HEK293 (cell line): ENCODE data around the gene DNASE2B.

Source experiments
- CTCF ChIA-PET: fragments of 350-600 bp; formaldehyde crosslinking; extraction: SDS; loops from one replicate; lab custom pipeline; 2021; ENCODE audit warnings: antibody characterized with exemption; lab: Yijun Ruan, JAX
- POLR2A ChIA-PET: fragments of 300-600 bp; formaldehyde crosslinking; extraction: SDS; loops from one replicate; lab custom pipeline; 2020; ENCODE audit warnings: antibody characterized with exemption, inconsistent platforms; lab: Yijun Ruan, JAX
- H3K27ac ChIP-seq: fragments of 200-500 bp; sonication (Bioruptor generic); 2 replicates; pipeline ENCODE4 v1.5.1; 2014; ENCODE audit warnings: low read depth, low read length, control low read depth, inconsistent platforms; ENCODE audit errors: extremely low read depth
- H3K36me3 ChIP-seq, 2 experiments: fragments of 200-500 bp in 1 of 2; sonication (Bioruptor generic) in 1 of 2; 1 replicate in 1 of 2; 2 replicates in 1 of 2; pipeline ENCODE4 v1.5.1; 2014 to 2017; ENCODE audit warnings: inconsistent platforms in 2 of 2, low read length in 2 of 2; ENCODE audit not compliant: control insufficient read depth in 2 of 2, insufficient read depth in 1 of 2
- H3K4me1 ChIP-seq: fragments of 200-500 bp; sonication (Bioruptor generic); 2 replicates; pipeline ENCODE4 v1.5.1; 2014; ENCODE audit warnings: mild to moderate bottlenecking, low read length, inconsistent platforms; ENCODE audit not compliant: control insufficient read depth, insufficient read depth
- H3K4me3 ChIP-seq: 2 replicates; pipeline ENCODE4 v1.5.1; 2011; ENCODE audit warnings: low read depth, mild to moderate bottlenecking, control low read depth, low read length, moderate library complexity
- H3K9me3 ChIP-seq: fragments of 200-500 bp; sonication (Bioruptor generic); 2 replicates; pipeline ENCODE4 v1.5.1; 2014; ENCODE audit warnings: low read depth, low read length, inconsistent platforms; ENCODE audit not compliant: control insufficient read depth, insufficient read depth
- EGR2 ChIP-seq: fragments of 450-650 bp; formaldehyde crosslinking; IDR thresholded peaks from 2 replicates; pipeline ENCODE4 v1.5.1; 2016; ENCODE audit warnings: low read depth, missing biosample characterization, missing genetic modification characterization
- KLF10 ChIP-seq: fragments of 450-650 bp; IDR thresholded peaks from 2 replicates; pipeline ENCODE4 v1.5.1; 2018; ENCODE audit warnings: missing biosample characterization, mild to moderate bottlenecking, missing genetic modification characterization
- REPIN1 ChIP-seq: fragments of 450-650 bp; formaldehyde crosslinking; IDR thresholded peaks from 2 replicates; pipeline ENCODE4 v1.5.1; 2017; ENCODE audit warnings: missing biosample characterization, missing genetic modification characterization, low read depth
- SP2 ChIP-seq: fragments of 450-650 bp; formaldehyde crosslinking; IDR thresholded peaks from 2 replicates; pipeline ENCODE4 v1.5.1; 2016; ENCODE audit warnings: missing biosample characterization, missing genetic modification characterization
- ZBTB11 ChIP-seq: fragments of 450-650 bp; formaldehyde crosslinking; conservative IDR thresholded peaks from 2 replicates; pipeline ENCODE4 v1.5.1; 2016; ENCODE audit warnings: low read depth, missing biosample characterization, missing genetic modification characterization
- ZBTB20 ChIP-seq: fragments of 450-650 bp; formaldehyde crosslinking; IDR thresholded peaks from 2 replicates; pipeline ENCODE4 v1.5.1; 2016; ENCODE audit warnings: missing biosample characterization, missing genetic modification characterization
- ZFP3 ChIP-seq: fragments of 450-650 bp; formaldehyde crosslinking; IDR thresholded peaks from 2 replicates; pipeline ENCODE4 v1.5.1; 2016; ENCODE audit warnings: low read depth, missing biosample characterization, missing genetic modification characterization
- ZFP37 ChIP-seq: fragments of 450-650 bp; formaldehyde crosslinking; IDR thresholded peaks from 2 replicates; pipeline ENCODE4 v1.5.1; 2016; ENCODE audit warnings: missing biosample characterization, missing genetic modification characterization
- ZNF133 ChIP-seq: fragments of 450-650 bp; formaldehyde crosslinking; IDR thresholded peaks from 2 replicates; pipeline ENCODE4 v1.5.1; 2016; ENCODE audit warnings: missing biosample characterization, missing genetic modification characterization
- ZNF214 ChIP-seq: fragments of 450-650 bp; formaldehyde crosslinking; IDR thresholded peaks from 2 replicates; pipeline ENCODE4 v1.5.1; 2017; ENCODE audit warnings: missing biosample characterization, mild to moderate bottlenecking, missing genetic modification characterization, borderline replicate concordance
- ZNF223 ChIP-seq: fragments of 450-650 bp; formaldehyde crosslinking; IDR thresholded peaks from 2 replicates; pipeline ENCODE4 v1.5.1; 2016; ENCODE audit warnings: missing biosample characterization, missing genetic modification characterization
- ZNF26 ChIP-seq: fragments of 450-650 bp; formaldehyde crosslinking; IDR thresholded peaks from 2 replicates; pipeline ENCODE4 v1.5.1; 2016; ENCODE audit warnings: missing biosample characterization, missing genetic modification characterization
- ZNF302 ChIP-seq: fragments of 450-650 bp; formaldehyde crosslinking; IDR thresholded peaks from 2 replicates; pipeline ENCODE4 v1.5.1; 2016; ENCODE audit warnings: missing biosample characterization, missing genetic modification characterization, low read depth
- ZNF350 ChIP-seq: fragments of 450-650 bp; formaldehyde crosslinking; IDR thresholded peaks from 2 replicates; pipeline ENCODE4 v1.5.0; 2017; ENCODE audit warnings: missing biosample characterization, mild to moderate bottlenecking, missing genetic modification characterization
- ZNF449 ChIP-seq: fragments of 450-650 bp; formaldehyde crosslinking; IDR thresholded peaks from 2 replicates; pipeline ENCODE4 v1.5.1; 2017; ENCODE audit warnings: missing biosample characterization, mild to moderate bottlenecking, missing genetic modification characterization, moderate library complexity
- ZNF571 ChIP-seq: fragments of 450-650 bp; formaldehyde crosslinking; IDR thresholded peaks from 2 replicates; pipeline ENCODE4 v1.5.0; 2017; ENCODE audit warnings: missing biosample characterization, missing genetic modification characterization
- ZNF600 ChIP-seq: fragments of 450-650 bp; formaldehyde crosslinking; IDR thresholded peaks from 2 replicates; pipeline ENCODE4 v1.5.1; 2016; ENCODE audit warnings: missing biosample characterization, missing genetic modification characterization
- ZNF701 ChIP-seq: fragments of 450-650 bp; formaldehyde crosslinking; IDR thresholded peaks from 2 replicates; pipeline ENCODE4 v1.5.1; 2016; ENCODE audit warnings: missing biosample characterization, missing genetic modification characterization
- ZNF792 ChIP-seq: fragments of 450-650 bp; formaldehyde crosslinking; IDR thresholded peaks from 2 replicates; pipeline ENCODE4 v1.5.1; 2016; ENCODE audit warnings: missing biosample characterization, missing genetic modification characterization
- ZNF843 ChIP-seq: fragments of 450-650 bp; formaldehyde crosslinking; IDR thresholded peaks from 2 replicates; pipeline ENCODE4 v1.5.1; 2016; ENCODE audit warnings: missing biosample characterization, missing genetic modification characterization
- TF ChIP-seq, protein P1 (sequence below): fragments of 450-650 bp; formaldehyde crosslinking; IDR thresholded peaks from 2 replicates; pipeline ENCODE4 v1.5.1; 2016; ENCODE audit warnings: missing biosample characterization, missing genetic modification characterization
- TF ChIP-seq, protein P2 (sequence below): fragments of 450-650 bp; IDR thresholded peaks from 2 replicates; pipeline ENCODE4 v1.5.1; 2018; ENCODE audit warnings: missing biosample characterization, mild to moderate bottlenecking, missing genetic modification characterization
- TF ChIP-seq, protein P3 (sequence below): fragments of 450-650 bp; formaldehyde crosslinking; IDR thresholded peaks from 2 replicates; pipeline ENCODE4 v1.5.1; 2016; ENCODE audit warnings: missing biosample characterization, missing genetic modification characterization

Gene DNASE2B

DNA sequence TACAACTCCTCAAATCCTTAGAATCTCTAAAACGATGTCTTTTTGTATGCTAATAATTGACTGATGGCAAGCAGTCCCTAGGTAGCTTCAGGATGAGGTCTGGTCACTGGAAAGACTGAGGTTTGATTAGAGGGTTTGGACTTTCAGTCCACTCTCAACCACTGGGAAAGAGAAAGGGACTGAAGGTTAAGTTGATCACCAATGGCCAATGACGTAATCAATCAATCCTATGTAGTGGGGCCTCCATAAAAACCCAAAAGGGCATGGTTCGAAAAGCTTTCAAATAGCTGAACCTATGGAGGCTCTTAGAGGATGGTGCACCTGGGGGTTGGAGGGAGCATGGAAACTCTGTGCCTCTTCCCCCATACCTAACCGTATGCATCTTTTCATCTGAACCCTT, 39.6 kb upstream of the DNASE2B start (continued):
- TF ChIP-seq, protein P1, sequence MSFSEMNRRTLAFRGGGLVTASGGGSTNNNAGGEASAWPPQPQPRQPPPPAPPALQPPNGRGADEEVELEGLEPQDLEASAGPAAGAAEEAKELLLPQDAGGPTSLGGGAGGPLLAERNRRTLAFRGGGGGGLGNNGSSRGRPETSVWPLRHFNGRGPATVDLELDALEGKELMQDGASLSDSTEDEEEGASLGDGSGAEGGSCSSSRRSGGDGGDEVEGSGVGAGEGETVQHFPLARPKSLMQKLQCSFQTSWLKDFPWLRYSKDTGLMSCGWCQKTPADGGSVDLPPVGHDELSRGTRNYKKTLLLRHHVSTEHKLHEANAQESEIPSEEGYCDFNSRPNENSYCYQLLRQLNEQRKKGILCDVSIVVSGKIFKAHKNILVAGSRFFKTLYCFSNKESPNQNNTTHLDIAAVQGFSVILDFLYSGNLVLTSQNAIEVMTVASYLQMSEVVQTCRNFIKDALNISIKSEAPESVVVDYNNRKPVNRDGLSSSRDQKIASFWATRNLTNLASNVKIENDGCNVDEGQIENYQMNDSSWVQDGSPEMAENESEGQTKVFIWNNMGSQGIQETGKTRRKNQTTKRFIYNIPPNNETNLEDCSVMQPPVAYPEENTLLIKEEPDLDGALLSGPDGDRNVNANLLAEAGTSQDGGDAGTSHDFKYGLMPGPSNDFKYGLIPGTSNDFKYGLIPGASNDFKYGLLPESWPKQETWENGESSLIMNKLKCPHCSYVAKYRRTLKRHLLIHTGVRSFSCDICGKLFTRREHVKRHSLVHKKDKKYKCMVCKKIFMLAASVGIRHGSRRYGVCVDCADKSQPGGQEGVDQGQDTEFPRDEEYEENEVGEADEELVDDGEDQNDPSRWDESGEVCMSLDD (tag by site-specific recombination), result no peak
- TF ChIP-seq ZNF571, result no peak
- TF ChIP-seq KLF10, result no peak

DNA sequence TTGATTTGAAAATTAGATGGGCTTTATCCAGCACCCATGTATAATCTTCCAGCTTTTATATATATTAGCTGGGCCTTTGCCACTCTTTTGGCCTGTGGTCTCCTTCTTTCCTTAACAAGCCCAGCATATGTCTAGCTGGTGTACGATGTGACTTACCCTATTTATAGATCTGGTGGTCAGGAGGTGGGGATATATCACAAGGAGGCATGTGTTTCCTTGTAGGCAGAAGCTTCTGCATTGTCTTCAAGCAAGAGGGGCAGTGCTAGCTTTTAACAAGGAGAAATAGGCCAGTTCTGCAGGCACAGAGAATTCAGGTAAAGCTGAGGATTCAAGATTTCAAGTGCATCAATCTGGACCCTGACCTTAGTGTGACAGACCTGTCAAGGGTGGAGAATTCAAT, 38.0 kb upstream of the DNASE2B start:
- CTCF ChIA-PET, result no interaction called here
- TF ChIP-seq ZNF26 (no peak), ZBTB11 (tag by site-specific recombination) (no peak), ZNF600 (tag by site-specific recombination) (no peak), ZFP37 (tag by site-specific recombination) (no peak), ZNF302 (no peak), ZNF133 (tag by site-specific recombination) (no peak), REPIN1 (tag by site-specific recombination) (no peak), ZBTB20 (tag by site-specific recombination) (no peak), ZNF701 (tag by site-specific recombination) (no peak), SP2 (no peak), EGR2 (tag by site-specific recombination) (no peak), ZNF214 (tag by site-specific recombination) (no peak), ZNF223 (tag by site-specific recombination) (no peak), ZNF350 (tag by site-specific recombination) (no peak), ZNF792 (tag by site-specific recombination) (no peak), ZNF843 (tag by site-specific recombination) (no peak), ZNF449 (tag by site-specific recombination) (no peak), ZFP3 (tag by site-specific recombination) (no peak)
- TF ChIP-seq, protein P2, sequence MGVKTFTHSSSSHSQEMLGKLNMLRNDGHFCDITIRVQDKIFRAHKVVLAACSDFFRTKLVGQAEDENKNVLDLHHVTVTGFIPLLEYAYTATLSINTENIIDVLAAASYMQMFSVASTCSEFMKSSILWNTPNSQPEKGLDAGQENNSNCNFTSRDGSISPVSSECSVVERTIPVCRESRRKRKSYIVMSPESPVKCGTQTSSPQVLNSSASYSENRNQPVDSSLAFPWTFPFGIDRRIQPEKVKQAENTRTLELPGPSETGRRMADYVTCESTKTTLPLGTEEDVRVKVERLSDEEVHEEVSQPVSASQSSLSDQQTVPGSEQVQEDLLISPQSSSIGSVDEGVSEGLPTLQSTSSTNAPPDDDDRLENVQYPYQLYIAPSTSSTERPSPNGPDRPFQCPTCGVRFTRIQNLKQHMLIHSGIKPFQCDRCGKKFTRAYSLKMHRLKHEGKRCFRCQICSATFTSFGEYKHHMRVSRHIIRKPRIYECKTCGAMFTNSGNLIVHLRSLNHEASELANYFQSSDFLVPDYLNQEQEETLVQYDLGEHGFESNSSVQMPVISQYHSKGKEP (tag by site-specific recombination), result no peak
- TF ChIP-seq, protein P3, sequence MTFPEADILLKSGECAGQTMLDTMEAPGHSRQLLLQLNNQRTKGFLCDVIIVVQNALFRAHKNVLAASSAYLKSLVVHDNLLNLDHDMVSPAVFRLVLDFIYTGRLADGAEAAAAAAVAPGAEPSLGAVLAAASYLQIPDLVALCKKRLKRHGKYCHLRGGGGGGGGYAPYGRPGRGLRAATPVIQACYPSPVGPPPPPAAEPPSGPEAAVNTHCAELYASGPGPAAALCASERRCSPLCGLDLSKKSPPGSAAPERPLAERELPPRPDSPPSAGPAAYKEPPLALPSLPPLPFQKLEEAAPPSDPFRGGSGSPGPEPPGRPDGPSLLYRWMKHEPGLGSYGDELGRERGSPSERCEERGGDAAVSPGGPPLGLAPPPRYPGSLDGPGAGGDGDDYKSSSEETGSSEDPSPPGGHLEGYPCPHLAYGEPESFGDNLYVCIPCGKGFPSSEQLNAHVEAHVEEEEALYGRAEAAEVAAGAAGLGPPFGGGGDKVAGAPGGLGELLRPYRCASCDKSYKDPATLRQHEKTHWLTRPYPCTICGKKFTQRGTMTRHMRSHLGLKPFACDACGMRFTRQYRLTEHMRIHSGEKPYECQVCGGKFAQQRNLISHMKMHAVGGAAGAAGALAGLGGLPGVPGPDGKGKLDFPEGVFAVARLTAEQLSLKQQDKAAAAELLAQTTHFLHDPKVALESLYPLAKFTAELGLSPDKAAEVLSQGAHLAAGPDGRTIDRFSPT (tag by site-specific recombination), result no peak
- no peak overlapping the region for H3K27ac ChIP-seq
- POLR2A ChIA-PET, result no interaction called here
- no peaks in the 10 kb centered on the region for H3K36me3 ChIP-seq
- no peaks in the 10 kb centered on the region for H3K9me3 ChIP-seq
- H3K4me3 ChIP-seq, result no peak overlapping the region
- H3K4me1 ChIP-seq, result no peaks in the 10 kb centered on the region
